Panc1 (cell line): ENCODE measurements around the gene PTPMT1. TPM values are rescaled to one million over a fixed set of nuclear protein-coding genes. Genes with fewer than 3 reads are reported as not detected.

Experiments
- ATAC-seq: fragments of 200-7000 bp; cut with Tn5 transposase; 2 replicates; pipeline ENCODE4 v1.9.1; 2020; ENCODE audit warnings: mild to moderate bottlenecking, moderate library complexity
- BruUV-seq: library from RNA; stranded (reverse); fragments of 400-500 nt; replicated peaks from 2 replicates; lab custom pipeline; 2021; lab: Mats Ljungman, UMichigan
- CTCF ChIA-PET: fragments of 300-600 bp; sonication (Branson Sonifier 250); formaldehyde crosslinking; loops from one replicate; lab custom pipeline; 2022; ENCODE audit warnings: antibody characterized with exemption; lab: Charles Lee
- POLR2A ChIA-PET: fragments of 300-600 bp; sonication (Branson Sonifier 250); formaldehyde crosslinking; loops from one replicate; lab custom pipeline; 2022; ENCODE audit warnings: antibody characterized with exemption; lab: Charles Lee
- DNase-seq: peaks from one replicate; pipeline ENCODE4 v3.0.0-alpha.2; 2010; ENCODE audit warnings: low read depth, low spot score
- H3K27ac ChIP-seq: 2 replicates; pipeline ENCODE4 v1.5.1; 2011; ENCODE audit warnings: mild to moderate bottlenecking, low read length, inconsistent platforms
- H3K27me3 ChIP-seq: fragments of 200-500 bp; sonication (Bioruptor generic); 2 replicates; pipeline ENCODE4 v1.6.0; 2014; ENCODE audit warnings: low read length, inconsistent platforms; ENCODE audit not compliant: control insufficient read depth, insufficient read depth
- H3K36me3 ChIP-seq: fragments of 200-500 bp; sonication (Bioruptor generic); 2 replicates; pipeline ENCODE4 v1.5.1; 2014; ENCODE audit warnings: inconsistent platforms, mild to moderate bottlenecking, low read length, moderate library complexity; ENCODE audit not compliant: control insufficient read depth, insufficient read depth
- H3K4me1 ChIP-seq: 2 replicates; pipeline ENCODE4 v1.5.1; 2011; ENCODE audit warnings: inconsistent platforms, mild to moderate bottlenecking, low read length, moderate library complexity; ENCODE audit not compliant: control insufficient read depth, insufficient read depth
- H3K4me3 ChIP-seq, 2 experiments: 2 replicates each; pipeline ENCODE4 v1.5.1; 2011 to 2012; ENCODE audit warnings: low read depth in 2 of 2, low read length in 2 of 2, mild to moderate bottlenecking in 2 of 2, inconsistent platforms in 1 of 2, moderate library complexity in 1 of 2
- H3K9me3 ChIP-seq: fragments of 200-500 bp; sonication (Bioruptor generic); 2 replicates; pipeline ENCODE4 v1.5.1; 2014; ENCODE audit warnings: low read depth, mild to moderate bottlenecking, inconsistent platforms, low read length, moderate library complexity; ENCODE audit not compliant: control insufficient read depth, insufficient read depth
- CTCF ChIP-seq: fragments of 450-650 bp; IDR thresholded peaks from 2 replicates; pipeline ENCODE4 v1.5.1; 2017; ENCODE audit warnings: mild to moderate bottlenecking
- POLR2AphosphoS5 ChIP-seq: IDR thresholded peaks from 2 replicates; pipeline ENCODE4 v1.6.1; 2012; ENCODE audit warnings: mild to moderate bottlenecking, low read depth, low read length, moderate library complexity
- REST ChIP-seq, 2 experiments: IDR thresholded peaks; 2 replicates each; pipeline ENCODE4 v1.6.1; 2011 to 2012; ENCODE audit warnings: low read depth in 2 of 2, control low read depth in 1 of 2, low read length in 1 of 2, mild to moderate bottlenecking in 1 of 2, moderate library complexity in 1 of 2; ENCODE audit not compliant: insufficient read depth in 1 of 2
- SIN3A ChIP-seq: IDR thresholded peaks from 2 replicates; pipeline ENCODE4 v1.6.1; 2012; ENCODE audit warnings: low read depth, mild to moderate bottlenecking, low read length, moderate library complexity, borderline replicate concordance; ENCODE audit not compliant: insufficient read depth
- TCF7L2 ChIP-seq: IDR thresholded peaks from 2 replicates; pipeline ENCODE4 v1.6.1; 2011; ENCODE audit warnings: mild to moderate bottlenecking, low read depth, low read length, inconsistent platforms
- in situ Hi-C: cut with HindIII; loops from 2 replicates; pipeline ENCODE4 v1.10.0; 2016; ENCODE audit warnings: low sequenced_read_pairs, low pct_unique_long_range_greater_than_20kb
- intact Hi-C: fragments of 100-400 bp; cut with micrococcal nuclease; formaldehyde crosslinking; loops from one replicate; pipeline ENCODE4 v1.10.0; 2022; ENCODE audit not compliant: unreplicated experiment
- total RNA-seq: library from RNA; stranded (reverse); gene quantifications from one replicate; pipeline ENCODE4 v1.2.1, GENCODE V29; 2021; ENCODE audit not compliant: unreplicated experiment

Gene PTPMT1
- total RNA-seq, 1 experiment from 2014 or later: 81.0 TPM

GRCh38 chr11:47570651-47571356 is 5.4 kb downstream of the PTPMT1 start:
- Histone ChIP-seq H3K27me3 (no peaks in the 10 kb centered on the region), H3K36me3 (peaks cover 18% of the 10 kb centered on the region), H3K4me1 (peaks cover 16% of the 10 kb centered on the region), H3K4me3 (no peak overlapping the region), H3K27ac (no peak overlapping the region), H3K9me3 (no peaks in the 10 kb centered on the region)
- ATAC-seq (no peak), DNase-seq (no peak)
- in situ Hi-C loops (no loop called here), intact Hi-C loops (no loop called here)
- POLR2A ChIA-PET: no interaction called here
- BruUV-seq: no TSS peak
- TF ChIP-seq REST (IDR thresholded peaks at IDR 0.05; ENCODE audit: insufficient read depth in 1 of 2, low read depth in 2 of 2, low read length in 1 of 2): no peak
- TF ChIP-seq POLR2AphosphoS5: no peak
- no peak for TF ChIP-seq TCF7L2
- no peak for TF ChIP-seq CTCF
- no peak for TF ChIP-seq SIN3A
- CTCF ChIA-PET: no interaction called here

- POLR2A ChIA-PET: no interaction called here
- in situ Hi-C loops (no loop called here), intact Hi-C loops (no loop called here)
- TF ChIP-seq TCF7L2 (no peak), REST (IDR thresholded peaks at IDR 0.05; ENCODE audit: insufficient read depth in 1 of 2, low read depth in 2 of 2, low read length in 1 of 2) (no peak), POLR2AphosphoS5 (no peak), CTCF (no peak), SIN3A (no peak)
- Histone ChIP-seq H3K27me3 (no peaks in the 10 kb centered on the region), H3K4me1 (peaks cover 16% of the 10 kb centered on the region), H3K27ac (no peak overlapping the region), H3K4me3 (no peak overlapping the region), H3K36me3 (peaks cover 18% of the 10 kb centered on the region), H3K9me3 (no peaks in the 10 kb centered on the region)
- no TSS peak for BruUV-seq
- no peak for ATAC-seq
- CTCF ChIA-PET: no interaction called here
- DNase-seq: no peak
Measured at GRCh38 chr11:47571357-47571729, 5.9 kb downstream of the PTPMT1 start.
